DMS 273 (cell line): ENCODE measurements around the gene GP9.

Experiments
- DNase-seq: peaks from one replicate; lab custom pipeline; 2025; ENCODE audit not compliant: unreplicated experiment; lab: John Stamatoyannopoulos, UW

GP9 gene

GRCh38 chr3:129027544-129027880 is 33.1 kb upstream of the GP9 start:
- no peak for DNase-seq

GRCh38 chr3:129028866-129029265 is 31.7 kb upstream of the GP9 start:
- DNase-seq = no peak

- no peak for DNase-seq
Observed at GRCh38 chr3:129030611-129031010, 30.0 kb upstream of the GP9 start.

GRCh38 chr3:129031476-129032215 is 28.9 kb upstream of the GP9 start:
- no peak for DNase-seq

GRCh38 chr3:129032716-129033115 is 27.9 kb upstream of the GP9 start:
- no peak for DNase-seq

GRCh38 chr3:129033151-129033550 is 27.4 kb upstream of the GP9 start:
- no peak for DNase-seq

- no peak for DNase-seq
Observed at GRCh38 chr3:129033633-129034321, 26.8 kb upstream of the GP9 start.

GRCh38 chr3:129034642-129035041 is 25.9 kb upstream of the GP9 start:
- DNase-seq = peak; percentile 72

- peak; percentile 57 for DNase-seq
Observed at GRCh38 chr3:129035360-129036221, 25.0 kb upstream of the GP9 start.

GRCh38 chr3:129036222-129037092 is 24.1 kb upstream of the GP9 start:
- no peak for DNase-seq

- DNase-seq = no peak
Observed at GRCh38 chr3:129037093-129037419, 23.5 kb upstream of the GP9 start.

- no peak for DNase-seq
Observed at GRCh38 chr3:129038121-129038855, 22.3 kb upstream of the GP9 start.

- peak; percentile 96 for DNase-seq
Observed at GRCh38 chr3:129039271-129040038, 21.1 kb upstream of the GP9 start.

- no peak for DNase-seq
Observed at GRCh38 chr3:129040039-129040336, 20.6 kb upstream of the GP9 start.

GRCh38 chr3:129040579-129041300 is 19.8 kb upstream of the GP9 start:
- DNase-seq = no peak

- DNase-seq = no peak
Observed at GRCh38 chr3:129045675-129046036, 14.9 kb upstream of the GP9 start.

- no peak for DNase-seq
Observed at GRCh38 chr3:129046037-129046731, 14.4 kb upstream of the GP9 start.

- DNase-seq = no peak
Observed at GRCh38 chr3:129046732-129047552, 13.6 kb upstream of the GP9 start.
